Keratinocyte (primary cell): ENCODE measurements around the gene OR2C3. TPM values are rescaled to one million over a fixed set of nuclear protein-coding genes. Genes with fewer than 3 reads are reported as not detected.

ENCODE experiments used
- DNase-seq: peaks from one replicate; pipeline ENCODE4 v3.0.0-alpha.2; 2011; ENCODE audit warnings: low read depth, missing footprints, low spot score
- FAIRE-seq: peaks from 2 replicates; lab custom pipeline; 2011; peaks lifted over from hg19 to GRCh38; lab: Jason Lieb, UNC
- H2AFZ ChIP-seq: 2 replicates; pipeline ENCODE4 v1.6.0; 2012; ENCODE audit warnings: low read length, control low read depth, inconsistent platforms; ENCODE audit not compliant: control insufficient read depth
- H3K27ac ChIP-seq: 2 replicates; pipeline ENCODE4 v1.5.1; 2011; ENCODE audit warnings: low read length; ENCODE audit not compliant: control insufficient read depth, insufficient read depth
- H3K27me3 ChIP-seq: 3 replicates; pipeline ENCODE4 v1.6.0; 2011; ENCODE audit warnings: low read length; ENCODE audit not compliant: control insufficient read depth, insufficient read depth; ENCODE audit errors: extremely low read depth
- H3K36me3 ChIP-seq, 2 experiments: 2 replicates in 1 of 2; 3 replicates in 1 of 2; pipeline ENCODE4 v1.5.1; 2011; ENCODE audit warnings: low read length in 2 of 2, mild to moderate bottlenecking in 1 of 2; ENCODE audit not compliant: control insufficient read depth in 2 of 2, insufficient read depth in 2 of 2; ENCODE audit errors: extremely low read depth in 1 of 2
- H3K4me1 ChIP-seq: 3 replicates; pipeline ENCODE4 v1.5.1; 2011; ENCODE audit warnings: low read length; ENCODE audit not compliant: control insufficient read depth, insufficient read depth; ENCODE audit errors: extremely low read depth
- H3K4me2 ChIP-seq: 3 replicates; pipeline ENCODE4 v1.6.0; 2011; ENCODE audit warnings: low read depth, low read length; ENCODE audit not compliant: control insufficient read depth, insufficient read depth; ENCODE audit errors: extremely low read depth
- H3K4me3 ChIP-seq, 3 experiments: fragments of 200-600 bp in 1 of 3; sonication (generic) in 1 of 3; 2 replicates in 2 of 3; 3 replicates in 1 of 3; pipeline ENCODE4 v1.5.1; 2011 to 2016; ENCODE audit warnings: low read length in 3 of 3, mild to moderate bottlenecking in 3 of 3, control low read depth in 2 of 3, inconsistent platforms in 1 of 3, low read depth in 1 of 3, mixed read lengths in 1 of 3, mixed run types in 1 of 3, moderate library complexity in 1 of 3; ENCODE audit not compliant: control insufficient read depth in 2 of 3, insufficient read depth in 2 of 3; ENCODE audit errors: extremely low read depth in 1 of 3
- H3K79me2 ChIP-seq: 2 replicates; pipeline ENCODE4 v1.6.0; 2012; ENCODE audit warnings: low read length; ENCODE audit not compliant: control insufficient read depth, insufficient read depth
- H3K9ac ChIP-seq: 3 replicates; pipeline ENCODE4 v1.6.0; 2011; ENCODE audit warnings: low read length; ENCODE audit not compliant: control insufficient read depth, insufficient read depth; ENCODE audit errors: extremely low read depth
- H3K9me1 ChIP-seq: 3 replicates; pipeline ENCODE4 v1.6.0; 2011; ENCODE audit warnings: low read length; ENCODE audit not compliant: control insufficient read depth, insufficient read depth; ENCODE audit errors: extremely low read depth
- H3K9me3 ChIP-seq: 2 replicates; pipeline ENCODE4 v1.5.1; 2012; ENCODE audit warnings: low read depth, low read length; ENCODE audit not compliant: control insufficient read depth
- H4K20me1 ChIP-seq: 3 replicates; pipeline ENCODE4 v1.6.0; 2011; ENCODE audit warnings: low read length; ENCODE audit not compliant: control insufficient read depth, insufficient read depth; ENCODE audit errors: extremely low read depth
- EZH2 ChIP-seq: IDR thresholded peaks from one replicate; pipeline ENCODE4 v1.6.1; 2012; ENCODE audit warnings: inconsistent platforms, mild to moderate bottlenecking, low read length, moderate library complexity
- dilution Hi-C: fragments of 300-500 bp; cut with MboI; formaldehyde crosslinking; loops from one replicate; pipeline ENCODE4 v1.7.0; 2020; ENCODE audit warnings: low sequenced_read_pairs; ENCODE audit not compliant: extremely low pct_ligation_motif_present
- polyA minus RNA-seq, 3 experiments: library from RNA; depleted of rRNA, polyadenylated mRNA; stranded (reverse); fragments of >200 nt; gene quantifications; 1 replicate in 1 of 3; 2 replicates in 1 of 3; 3 replicates in 1 of 3; pipeline ENCODE4 v1.2.3, GENCODE V29; 2011
- polyA plus RNA-seq, 5 experiments: library from polyadenylated mRNA; depleted of rRNA in 3 of 5; stranded (reverse) in 3 of 5; stranded (forward) in 1 of 5; unstranded in 1 of 5; fragments of >200 nt; gene quantifications; 1 replicate in 1 of 5; 2 replicates in 3 of 5; 3 replicates in 1 of 5; pipeline versions ENCODE4 v1.2.1 to v1.2.3, GENCODE V29; 2011 to 2012; ENCODE audit warnings: missing spikeins in 2 of 5, low read depth in 1 of 5, low replicate concordance in 1 of 5
- TF ChIP-seq, protein P1 (sequence below), 3 experiments: IDR thresholded peaks in 1 of 3; conservative IDR thresholded peaks in 1 of 3; optimal IDR thresholded peaks in 1 of 3; 2 replicates in 2 of 3; 3 replicates in 1 of 3; pipeline versions ENCODE3 to v1.5.1; 2011; ENCODE audit warnings: low read length in 3 of 3, mild to moderate bottlenecking in 3 of 3, moderate library complexity in 2 of 3, control low read depth in 1 of 3, inconsistent platforms in 1 of 3; ENCODE audit not compliant: insufficient read depth in 2 of 3; ENCODE audit errors: extremely low read depth in 1 of 3

OR2C3 gene
- polyA plus RNA-seq (not detected in 3 replicates), polyA minus RNA-seq (not detected in 3 replicates)
- polyA plus RNA-seq (2011; ENCODE audit: low read depth): not detected
- not detected in 2 replicates for polyA plus RNA-seq (2011; cell fraction: cytosol; rRNA removed)
- polyA plus RNA-seq (2011; cell fraction: nucleus; rRNA removed): not detected in 2 replicates
- polyA plus RNA-seq (2012; ENCODE audit: low replicate concordance): not detected in 2 replicates
- polyA minus RNA-seq (2011; cell fraction: cytosol; rRNA and poly(A)+ RNA removed): not detected
- polyA minus RNA-seq (2011; cell fraction: nucleus; rRNA and poly(A)+ RNA removed): not detected in 2 replicates

DNA sequence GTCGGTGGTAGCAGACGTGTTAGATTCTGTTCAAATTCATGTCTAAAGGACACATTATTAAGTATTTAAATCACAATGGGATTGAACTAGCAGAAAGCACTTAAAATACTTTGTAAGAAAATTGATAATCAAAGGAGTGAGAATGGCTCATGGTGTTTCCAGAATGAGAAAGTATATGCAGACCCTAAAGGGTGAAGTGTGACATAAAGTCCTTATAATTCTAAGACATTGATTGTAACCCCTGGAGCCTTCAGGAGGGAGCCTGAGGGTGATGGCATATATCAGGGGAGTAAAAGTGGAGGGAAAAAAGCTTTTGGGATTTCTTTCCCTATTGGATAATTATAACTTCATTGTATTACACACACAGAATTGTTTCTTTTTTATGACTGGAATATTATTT lies at the start of gene OR2C3:
Gene OR2C3, minus strand, starts transcription at position 101 of the 400 bp plus-strand sequence. CDS start 3,929 bp downstream, outside the sequence.
- Histone ChIP-seq H4K20me1 (no peaks in the 10 kb centered on the region), H3K27ac (no peak within 1 kb of the TSS), H3K9ac (no peak within 1 kb of the TSS), H3K36me3 (no peaks in the 10 kb centered on the region), H3K27me3 (no peaks in the 10 kb centered on the region), H3K9me1 (no peaks in the 10 kb centered on the region), H3K4me3 (no peak within 1 kb of the TSS), H3K79me2 (no peaks in the 10 kb centered on the region), H2AFZ (no peak within 1 kb of the TSS), H3K9me3 (peaks cover 5% of the 10 kb centered on the region), H3K4me1 (no peaks in the 10 kb centered on the region), H3K4me2 (no peak within 1 kb of the TSS)
- TF ChIP-seq, protein P1, sequence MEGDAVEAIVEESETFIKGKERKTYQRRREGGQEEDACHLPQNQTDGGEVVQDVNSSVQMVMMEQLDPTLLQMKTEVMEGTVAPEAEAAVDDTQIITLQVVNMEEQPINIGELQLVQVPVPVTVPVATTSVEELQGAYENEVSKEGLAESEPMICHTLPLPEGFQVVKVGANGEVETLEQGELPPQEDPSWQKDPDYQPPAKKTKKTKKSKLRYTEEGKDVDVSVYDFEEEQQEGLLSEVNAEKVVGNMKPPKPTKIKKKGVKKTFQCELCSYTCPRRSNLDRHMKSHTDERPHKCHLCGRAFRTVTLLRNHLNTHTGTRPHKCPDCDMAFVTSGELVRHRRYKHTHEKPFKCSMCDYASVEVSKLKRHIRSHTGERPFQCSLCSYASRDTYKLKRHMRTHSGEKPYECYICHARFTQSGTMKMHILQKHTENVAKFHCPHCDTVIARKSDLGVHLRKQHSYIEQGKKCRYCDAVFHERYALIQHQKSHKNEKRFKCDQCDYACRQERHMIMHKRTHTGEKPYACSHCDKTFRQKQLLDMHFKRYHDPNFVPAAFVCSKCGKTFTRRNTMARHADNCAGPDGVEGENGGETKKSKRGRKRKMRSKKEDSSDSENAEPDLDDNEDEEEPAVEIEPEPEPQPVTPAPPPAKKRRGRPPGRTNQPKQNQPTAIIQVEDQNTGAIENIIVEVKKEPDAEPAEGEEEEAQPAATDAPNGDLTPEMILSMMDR (optimal IDR thresholded peaks at IDR 0.05 in 1 of 3, IDR thresholded peaks at IDR 0.05 in 1 of 3, conservative IDR thresholded peaks at IDR 0.05 in 1 of 3; ENCODE audit: extremely low read depth in 1 of 3, insufficient read depth in 2 of 3, low read length in 3 of 3): no peak
- TF ChIP-seq EZH2: no peak
- FAIRE-seq: no peak
- dilution Hi-C loops: no loop called here
- no peak for DNase-seq

DNA sequence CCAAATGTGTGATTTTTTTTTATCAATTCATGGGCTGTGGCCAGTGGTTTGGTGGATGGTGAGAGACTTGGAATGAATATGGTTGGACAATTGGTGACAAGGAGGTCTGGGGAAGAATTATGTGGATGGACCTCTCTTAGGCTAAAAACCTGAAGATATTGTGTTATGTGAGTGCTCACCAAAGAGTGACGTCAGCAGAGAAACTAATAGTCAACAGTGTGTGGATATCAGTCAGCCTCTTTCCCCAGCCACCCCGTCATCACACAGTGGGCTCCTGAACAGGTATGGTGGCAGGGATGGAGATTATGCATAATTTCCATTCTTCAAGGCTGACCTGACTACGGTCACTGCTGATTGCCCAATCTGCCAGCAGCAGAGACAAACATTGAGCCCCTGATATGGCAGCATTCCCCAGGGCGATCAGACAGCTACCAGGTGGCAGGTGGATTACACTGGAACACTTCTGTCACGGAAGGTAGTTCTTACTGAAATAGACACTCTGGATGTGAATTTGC lies 42.8 kb upstream of the OR2C3 start:
- H3K9me3 ChIP-seq: no peaks in the 10 kb centered on the region
- DNase-seq (no peak), FAIRE-seq (no peak)
- no peaks in the 10 kb centered on the region for H3K9me1 ChIP-seq
- dilution Hi-C loops: no loop called here
- no peak overlapping the region for H3K4me2 ChIP-seq
- no peak overlapping the region for H2AFZ ChIP-seq
- H3K9ac ChIP-seq: no peak overlapping the region
- H3K4me1 ChIP-seq: no peaks in the 10 kb centered on the region
- H3K79me2 ChIP-seq: no peaks in the 10 kb centered on the region
- no peak overlapping the region for H3K4me3 ChIP-seq
- H3K27me3 ChIP-seq: no peaks in the 10 kb centered on the region
- H3K36me3 ChIP-seq: no peaks in the 10 kb centered on the region
- TF ChIP-seq, protein P1 (optimal IDR thresholded peaks at IDR 0.05 in 1 of 3, IDR thresholded peaks at IDR 0.05 in 1 of 3, conservative IDR thresholded peaks at IDR 0.05 in 1 of 3; ENCODE audit: extremely low read depth in 1 of 3, insufficient read depth in 2 of 3, low read length in 3 of 3): no peak
- no peak for TF ChIP-seq EZH2
- no peak overlapping the region for H3K27ac ChIP-seq
- H4K20me1 ChIP-seq: no peaks in the 10 kb centered on the region
